NCI-H446 treated with DMSO at 0.1 percent for 48 hours (cell line): ENCODE results near the gene WSCD2.

Source experiments
- DNase-seq: peaks from one replicate; lab custom pipeline; 2025; lab: John Stamatoyannopoulos, UW

WSCD2 gene

DNA sequence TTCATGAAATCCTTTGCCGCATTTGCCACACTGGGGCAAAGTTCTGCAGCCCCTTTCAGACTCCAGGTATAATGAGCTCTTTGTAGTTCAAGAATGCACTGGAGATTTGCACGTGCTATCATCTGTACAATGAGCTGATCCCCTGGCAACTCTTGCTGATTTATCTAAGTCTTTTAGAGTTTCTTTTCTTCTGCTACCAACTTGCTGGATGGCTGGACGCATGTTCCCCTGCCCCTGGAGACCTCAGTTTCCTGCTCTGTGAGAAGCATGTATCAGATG, 106.8 kb downstream of the WSCD2 start:
- no peak for DNase-seq

DNA sequence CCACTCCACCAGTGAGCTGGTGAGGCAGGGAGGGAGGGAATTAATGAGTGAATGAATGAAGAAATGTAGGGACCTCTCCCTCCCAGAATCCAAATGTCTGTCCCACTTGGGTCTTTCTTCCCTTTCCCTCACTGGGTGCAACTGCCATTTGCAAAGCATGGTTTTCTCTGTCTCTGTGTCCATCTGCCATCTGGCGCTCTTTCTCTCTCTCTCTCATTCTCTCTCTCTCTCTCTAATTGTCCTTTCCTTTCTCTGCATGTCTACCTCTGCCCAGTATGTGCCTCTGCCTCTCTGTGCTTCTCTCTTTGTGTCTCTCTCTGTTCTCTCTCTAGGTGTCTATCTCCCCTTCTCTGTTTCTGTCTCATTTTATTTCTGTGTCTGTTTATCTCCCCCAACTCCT, 107.3 kb downstream of the WSCD2 start:
- no peak for DNase-seq

DNA sequence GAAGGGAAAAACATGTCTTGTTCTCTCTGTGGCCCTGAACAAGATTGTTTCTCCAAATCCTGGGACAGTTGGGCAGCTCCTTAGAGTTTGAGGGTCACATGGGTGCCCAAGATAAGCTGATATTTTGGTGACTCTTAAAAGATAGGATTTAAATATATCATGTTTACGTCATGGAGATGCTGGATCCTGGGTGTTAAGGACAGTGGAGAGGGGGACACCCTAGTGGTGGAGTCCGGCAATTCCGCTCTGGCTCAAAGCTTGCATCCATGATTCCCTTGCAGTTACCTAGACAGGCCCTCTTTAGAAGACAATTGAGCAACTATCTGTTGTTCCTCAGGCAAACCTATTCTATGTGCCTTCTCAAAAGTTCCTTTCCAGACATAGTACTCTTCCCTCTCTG, 108.2 kb downstream of the WSCD2 start:
- no peak for DNase-seq

DNA sequence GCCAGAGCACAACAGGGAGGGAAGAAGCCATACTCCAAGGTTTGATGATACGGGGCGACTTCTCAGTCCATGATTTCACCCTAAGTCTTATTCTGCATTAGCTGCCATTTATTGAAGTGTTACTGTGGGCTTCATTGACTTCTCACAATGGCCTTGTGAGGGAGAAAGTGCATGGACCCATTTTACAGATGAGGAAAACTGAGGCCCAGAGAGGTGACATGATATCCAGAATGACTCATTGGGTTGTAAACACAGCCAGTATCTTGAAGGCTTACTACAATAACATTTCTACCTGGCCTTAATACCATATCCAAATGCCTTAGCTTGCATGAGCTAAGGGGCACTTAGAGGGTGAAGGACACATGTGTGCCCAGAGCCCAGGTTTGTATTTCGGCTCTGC, 109.4 kb downstream of the WSCD2 start:
- no peak for DNase-seq

DNA sequence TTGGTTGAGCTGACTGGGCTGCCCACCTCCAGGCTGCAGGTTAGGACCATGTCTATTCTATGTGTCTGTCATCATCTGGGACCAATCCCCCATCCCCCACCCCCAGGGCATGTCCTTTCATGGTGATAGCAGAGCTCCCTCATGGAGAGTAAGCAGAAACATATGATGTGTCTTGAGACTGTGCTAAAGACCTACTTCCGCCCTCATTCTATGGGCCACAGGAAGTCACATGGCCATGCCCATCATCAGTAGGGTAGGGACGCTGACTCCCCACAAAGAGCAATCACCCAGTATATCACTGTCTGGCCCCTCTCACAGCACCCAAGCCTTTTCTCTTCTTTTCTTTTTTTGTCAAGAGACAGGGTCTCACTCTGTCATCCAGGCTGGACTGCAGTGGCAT, 110.3 kb downstream of the WSCD2 start:
- DNase-seq: no peak

DNA sequence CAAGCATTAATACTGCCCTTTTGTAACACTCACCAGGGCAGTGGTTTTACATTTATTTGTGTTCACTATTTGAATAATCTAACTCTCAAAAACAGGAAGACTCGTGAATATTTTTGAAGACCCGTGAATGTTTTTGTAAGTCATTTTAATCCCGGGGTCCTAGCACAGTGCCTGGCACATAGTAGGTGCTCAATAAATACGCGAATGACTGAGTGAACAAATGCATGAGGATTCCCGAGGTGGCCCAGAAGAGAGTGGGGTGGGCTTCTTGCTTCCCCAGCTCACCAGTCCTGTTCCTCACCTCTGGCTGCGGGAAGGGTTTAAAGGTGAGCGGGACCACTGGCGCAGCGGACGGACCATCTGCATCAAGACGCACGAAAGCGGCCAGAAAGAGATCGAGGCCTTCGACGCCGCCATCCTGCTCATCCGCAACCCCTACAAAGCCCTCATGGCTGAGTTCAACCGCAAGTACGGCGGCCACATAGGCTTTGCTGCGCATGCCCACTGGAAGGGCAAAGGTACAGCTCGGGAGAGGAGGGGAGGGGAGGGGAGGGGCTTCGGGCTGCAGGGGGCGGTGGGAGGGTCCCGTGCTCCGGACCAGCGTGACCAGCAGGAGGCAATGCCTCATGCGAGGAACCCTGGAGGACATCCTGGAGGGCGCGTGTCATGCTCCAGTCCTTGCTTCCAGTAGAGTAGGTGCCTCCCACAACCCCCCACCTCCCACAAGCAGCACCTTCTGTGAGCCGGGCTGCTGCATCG, 111.1 kb downstream of the WSCD2 start:
- no peak for DNase-seq

DNA sequence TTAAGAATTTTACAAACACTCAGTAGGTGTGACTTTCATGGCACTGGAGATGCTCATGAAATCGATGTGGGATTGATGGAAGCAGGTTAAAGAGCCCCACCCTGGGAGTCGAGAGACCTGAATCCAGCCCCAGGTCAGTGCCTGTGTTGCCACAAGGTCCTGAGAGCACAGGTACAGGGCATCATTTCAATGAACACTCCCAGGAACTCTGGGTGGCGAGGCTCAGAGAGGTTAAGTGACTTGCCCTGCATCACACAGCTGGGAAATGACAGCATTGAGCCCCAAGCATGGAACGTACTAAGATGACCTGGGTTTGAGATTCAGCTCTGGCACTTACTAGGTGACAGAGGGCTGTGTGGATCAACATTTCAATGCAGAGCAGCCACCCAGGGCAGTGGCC, 111.8 kb downstream of the WSCD2 start:
- DNase-seq: no peak

DNA sequence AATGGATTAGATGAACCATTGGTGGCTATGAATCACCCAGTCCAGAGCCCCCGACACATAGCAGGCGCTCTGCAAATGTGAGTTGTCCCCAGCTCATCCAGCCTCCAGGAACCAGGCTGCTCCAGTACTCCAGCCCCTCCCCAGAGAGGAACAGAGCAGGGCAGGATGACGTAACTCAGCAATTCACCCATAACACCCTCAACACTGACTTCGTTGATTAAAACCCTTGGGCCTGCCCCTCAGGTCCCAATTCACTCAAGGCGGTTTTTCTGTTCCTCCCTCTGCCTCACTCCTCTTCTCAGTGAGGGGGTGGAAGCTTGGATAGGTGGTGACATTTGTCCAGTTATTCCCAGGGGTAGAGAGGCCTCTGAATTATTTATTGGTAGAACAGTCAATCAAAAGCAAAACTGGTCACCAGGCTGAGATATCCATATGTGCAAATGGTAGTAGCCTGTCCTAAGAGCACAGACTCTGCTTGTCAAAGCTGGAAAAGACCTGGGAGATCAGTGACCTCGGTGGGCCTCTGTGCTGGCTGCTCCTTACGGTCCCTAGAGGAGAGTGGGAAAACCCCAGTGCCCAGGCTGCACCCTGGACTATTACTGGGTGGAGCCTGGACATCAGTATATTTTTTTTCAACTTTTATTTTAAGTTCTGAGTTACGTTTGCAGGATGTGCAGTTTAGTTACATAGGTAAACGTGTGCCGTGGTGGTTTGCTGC, 113.1 kb downstream of the WSCD2 start:
- no peak for DNase-seq

DNA sequence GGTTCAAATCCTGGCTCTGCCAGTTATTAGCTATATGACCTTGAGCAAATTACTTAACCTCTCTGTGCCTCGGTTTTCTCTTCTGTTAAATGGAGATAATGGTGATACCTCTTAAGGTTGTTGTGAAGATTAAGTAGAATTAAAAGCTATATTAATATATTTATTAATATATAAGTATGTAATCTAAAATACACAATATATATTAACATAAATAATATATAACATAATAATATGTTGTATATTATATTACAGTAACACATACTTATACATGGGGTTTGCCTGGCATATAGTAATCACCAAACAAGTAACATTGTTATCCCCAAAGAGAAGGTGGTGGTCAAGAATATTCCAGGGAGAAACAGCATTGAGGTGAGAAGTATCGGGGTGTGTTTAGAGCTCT, 118.0 kb downstream of the WSCD2 start:
- no peak for DNase-seq

DNA sequence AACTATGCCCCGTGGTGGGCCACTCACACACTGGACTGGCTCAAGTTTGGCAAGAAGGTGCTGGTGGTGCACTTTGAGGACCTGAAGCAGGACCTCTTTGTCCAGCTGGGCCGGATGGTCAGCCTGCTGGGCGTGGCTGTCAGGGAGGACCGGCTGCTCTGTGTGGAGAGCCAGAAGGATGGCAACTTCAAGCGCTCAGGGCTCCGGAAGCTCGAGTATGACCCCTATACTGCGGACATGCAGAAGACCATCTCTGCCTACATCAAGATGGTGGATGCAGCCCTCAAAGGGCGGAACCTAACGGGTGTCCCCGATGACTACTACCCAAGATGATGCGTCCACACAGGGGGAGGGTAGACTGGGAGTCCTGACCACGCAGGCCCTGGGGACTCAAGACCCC, 118.9 kb downstream of the WSCD2 start:
- no peak for DNase-seq

DNA sequence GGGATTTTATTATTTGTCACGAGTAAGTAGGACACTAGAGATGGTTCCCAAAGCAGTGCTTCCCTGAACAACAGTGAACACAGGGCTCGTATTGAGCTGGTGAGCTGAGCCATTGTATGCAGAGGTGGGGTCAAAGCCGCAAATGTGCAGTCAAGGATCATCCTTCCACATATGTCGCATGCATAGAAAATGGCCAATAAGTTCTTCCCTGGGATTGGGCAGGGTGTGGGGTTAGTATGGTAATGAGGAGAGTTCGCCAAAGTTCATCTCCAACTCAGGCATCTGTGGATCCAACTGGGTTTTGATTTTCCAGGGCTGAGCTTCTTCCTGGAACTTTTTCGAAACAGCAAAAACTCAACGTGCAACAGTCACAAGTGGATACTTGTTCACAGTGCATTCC, 123.4 kb downstream of the WSCD2 start:
- no peak for DNase-seq

DNA sequence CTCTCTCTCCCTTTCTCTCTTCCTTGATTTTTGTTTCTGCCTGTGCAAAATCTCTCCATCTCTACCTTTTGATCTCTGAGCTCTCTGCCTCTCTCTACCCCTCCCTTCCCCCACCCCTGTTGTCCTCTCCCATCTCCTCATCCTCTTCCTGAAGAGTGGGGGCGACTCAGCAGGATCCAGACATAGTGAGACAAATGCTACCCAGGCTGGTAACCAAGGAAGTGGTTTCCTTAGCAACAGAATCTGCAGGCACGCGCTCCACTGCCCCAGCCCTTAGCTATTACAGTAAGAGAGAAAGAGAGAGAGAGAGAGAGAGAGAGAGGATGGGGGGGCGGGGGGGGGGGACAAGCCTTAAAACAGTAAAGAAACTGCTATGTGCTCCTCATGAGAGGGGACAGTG, 124.5 kb downstream of the WSCD2 start:
- DNase-seq: no peak

DNA sequence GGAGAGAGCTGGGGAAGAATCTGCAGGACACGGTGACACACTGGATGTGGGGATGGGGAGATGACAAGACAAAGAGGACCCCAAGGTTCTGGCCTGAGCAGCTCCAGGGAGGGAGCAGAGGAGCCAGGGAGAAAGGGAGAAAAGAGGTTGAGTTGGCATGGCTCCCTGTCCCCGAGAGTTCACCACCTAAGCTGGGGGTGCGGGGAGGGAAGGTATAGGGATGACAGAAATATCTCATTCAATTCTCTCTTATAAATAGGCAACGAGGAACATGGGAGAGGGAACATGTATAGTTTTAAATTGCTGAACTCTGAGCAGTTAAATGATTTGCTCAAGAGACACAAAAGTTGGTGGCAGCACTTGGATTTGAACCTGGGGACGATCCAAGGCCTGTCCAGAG, 124.9 kb downstream of the WSCD2 start:
- DNase-seq: no peak

DNA sequence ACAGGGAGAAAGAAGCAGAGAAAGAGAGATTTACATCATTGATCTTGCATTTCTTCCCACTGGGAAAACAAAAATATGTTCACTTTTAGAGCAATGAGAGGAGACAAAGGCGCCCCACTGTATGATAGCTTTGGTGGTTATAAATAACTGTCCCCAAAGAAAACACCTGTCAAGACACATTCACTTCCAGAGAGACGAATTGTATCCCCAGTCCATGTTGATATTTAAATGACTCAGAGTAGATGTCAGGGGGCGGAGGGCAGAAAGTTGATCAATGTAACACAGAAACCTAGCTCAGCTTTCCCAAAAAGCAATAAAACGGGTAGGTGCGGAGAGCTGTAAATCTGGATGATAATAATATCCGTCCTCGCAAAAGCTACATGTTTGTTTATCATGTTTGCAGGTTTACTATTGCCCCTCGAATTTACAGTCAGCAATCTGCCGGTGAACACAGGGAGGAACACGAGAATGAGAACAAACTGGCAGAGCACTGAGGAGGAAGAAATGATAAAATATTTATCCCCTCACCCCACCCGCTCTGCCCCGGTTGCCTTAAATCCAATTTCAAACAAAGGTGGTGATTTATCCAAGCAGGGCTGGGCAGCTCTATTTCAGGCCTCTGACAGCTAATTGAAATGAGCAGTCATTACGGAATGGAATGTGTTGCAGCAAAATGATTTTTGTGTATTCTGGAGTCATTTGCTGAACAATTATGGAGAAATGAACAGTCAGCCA, 125.6 kb downstream of the WSCD2 start:
- DNase-seq: no peak

DNA sequence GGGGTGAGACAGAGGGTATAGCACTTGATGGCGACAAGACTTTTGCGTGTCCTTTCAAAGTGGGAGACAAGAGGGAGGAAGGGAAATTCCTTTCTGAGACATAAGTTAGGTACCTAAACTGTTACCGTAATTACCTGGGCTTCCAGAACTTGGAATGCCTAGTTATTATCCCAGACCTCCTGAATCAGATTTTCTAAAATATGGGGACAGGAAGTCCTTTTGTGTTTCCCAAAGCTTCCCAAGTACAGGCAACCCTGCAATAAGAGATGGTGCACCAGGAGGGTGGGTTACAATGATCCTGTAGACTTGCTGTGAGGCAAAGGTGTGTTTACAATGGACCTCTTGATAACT, 126.1 kb downstream of the WSCD2 start:
- DNase-seq: no peak

DNA sequence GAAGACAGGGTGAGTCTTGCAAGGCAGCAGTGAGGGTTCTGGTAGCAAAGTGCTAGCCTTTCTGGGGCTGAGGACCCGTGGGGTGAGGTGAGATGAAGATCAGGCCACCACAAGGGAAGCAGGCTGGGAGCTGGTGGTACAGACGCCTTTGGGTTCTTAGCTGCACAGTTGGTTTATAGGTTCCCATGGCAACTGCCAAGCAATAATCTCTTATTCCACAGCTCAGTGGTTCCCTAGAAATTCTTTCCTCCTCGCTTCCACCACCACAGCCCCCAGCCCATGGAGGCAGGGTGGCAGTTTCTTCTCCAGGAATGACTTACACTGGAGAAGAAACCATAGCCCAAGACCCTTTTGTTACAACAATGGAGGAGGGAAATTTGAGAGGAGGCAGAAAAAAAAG, 127.9 kb downstream of the WSCD2 start:
- DNase-seq: no peak

DNA sequence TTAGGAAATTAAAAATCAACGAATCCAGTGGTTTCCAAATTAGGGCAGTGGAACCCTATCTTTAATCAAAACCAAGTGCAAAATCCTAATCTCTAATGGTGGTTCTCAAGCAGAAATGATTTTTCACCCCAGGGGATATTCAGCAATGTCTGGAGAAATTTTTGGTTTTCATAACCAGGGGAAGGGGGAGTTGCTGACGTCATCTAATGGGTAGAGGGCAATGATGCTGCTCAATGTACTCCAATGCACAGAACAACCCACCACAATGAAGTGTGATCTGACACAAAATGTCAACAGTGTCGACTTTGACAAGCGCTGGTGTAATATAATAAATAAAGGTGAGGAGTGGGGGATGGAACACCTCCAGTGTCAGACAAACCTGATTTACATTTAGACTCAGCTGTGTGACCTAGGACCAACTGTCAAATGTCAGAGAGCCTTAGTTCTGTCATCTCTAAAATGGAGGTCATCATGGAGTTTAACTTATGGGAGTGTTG, 128.6 kb downstream of the WSCD2 start:
- no peak for DNase-seq

DNA sequence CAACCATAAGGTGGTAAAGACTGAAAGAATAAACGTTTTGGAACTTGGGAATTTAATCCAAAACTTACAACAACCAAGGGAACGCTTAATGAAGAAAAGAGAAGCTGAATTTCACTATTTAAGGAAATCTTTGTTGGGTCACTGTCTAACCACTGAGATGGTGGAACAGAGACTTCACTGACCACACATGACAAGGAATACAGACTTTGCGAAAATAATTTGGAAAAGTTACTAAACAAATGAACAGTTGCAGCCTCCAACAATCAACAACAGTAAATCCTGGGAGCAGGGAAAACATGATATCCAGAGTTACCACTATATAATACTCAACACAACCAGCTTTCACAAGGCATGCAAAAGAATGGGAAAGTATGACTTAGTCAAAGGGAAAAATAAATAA, 131.0 kb downstream of the WSCD2 start:
- no peak for DNase-seq

DNA sequence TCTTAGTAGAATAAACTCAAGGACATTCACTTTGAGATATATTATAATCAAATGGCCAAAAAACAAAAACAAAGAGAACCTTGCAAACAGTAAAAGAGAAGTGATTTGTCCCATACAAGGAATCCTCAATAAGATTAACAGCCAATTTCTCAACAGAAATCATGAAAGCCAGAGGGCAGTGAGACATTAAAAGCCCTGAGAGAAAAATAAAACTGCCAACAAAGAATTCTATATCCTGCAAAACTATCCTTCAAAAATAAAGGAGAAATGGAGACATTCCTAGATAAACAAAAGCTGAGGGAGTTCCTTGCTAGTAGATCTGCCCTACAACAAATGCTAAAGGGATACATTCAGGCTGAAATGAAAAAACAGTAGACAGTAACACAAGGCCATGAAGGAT, 131.9 kb downstream of the WSCD2 start:
- no peak for DNase-seq

DNA sequence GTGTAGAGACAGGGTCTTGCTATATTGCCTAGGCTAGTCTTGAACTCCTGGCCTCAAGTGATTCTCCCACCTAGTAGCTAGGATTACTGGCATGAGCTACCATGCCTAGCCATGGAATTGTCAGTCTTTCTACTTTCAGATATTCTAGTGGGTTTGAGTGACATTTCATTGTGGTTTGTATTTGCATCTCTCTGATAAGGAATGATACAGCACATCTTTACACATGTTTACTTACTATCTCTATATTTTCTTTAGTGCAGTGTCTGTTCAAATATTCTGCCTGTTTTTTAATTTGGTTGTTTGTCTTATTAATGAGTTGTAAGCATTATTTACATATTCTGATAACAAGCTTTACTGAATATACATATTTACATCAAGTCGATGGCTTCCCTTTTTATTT, 136.4 kb downstream of the WSCD2 start:
- no peak for DNase-seq

DNA sequence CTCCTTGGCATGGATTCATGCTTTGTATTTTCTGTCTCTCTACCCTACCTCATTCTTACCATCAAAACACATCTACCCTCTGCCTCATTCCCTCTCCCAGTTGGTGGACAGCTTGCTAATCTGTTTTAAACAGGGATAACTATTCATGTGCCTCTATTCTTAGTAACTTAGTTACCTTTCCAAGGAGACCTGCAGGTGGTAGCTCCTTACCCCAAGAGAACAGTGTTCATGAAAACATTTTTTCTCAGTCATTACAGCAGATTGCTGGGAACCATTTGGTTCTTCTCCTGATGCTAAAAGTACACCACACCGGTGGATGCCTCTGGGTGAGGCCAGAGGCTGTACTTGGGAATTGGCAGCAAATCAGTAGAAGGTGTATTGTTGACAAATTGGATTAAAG, 137.0 kb downstream of the WSCD2 start:
- DNase-seq: no peak

DNA sequence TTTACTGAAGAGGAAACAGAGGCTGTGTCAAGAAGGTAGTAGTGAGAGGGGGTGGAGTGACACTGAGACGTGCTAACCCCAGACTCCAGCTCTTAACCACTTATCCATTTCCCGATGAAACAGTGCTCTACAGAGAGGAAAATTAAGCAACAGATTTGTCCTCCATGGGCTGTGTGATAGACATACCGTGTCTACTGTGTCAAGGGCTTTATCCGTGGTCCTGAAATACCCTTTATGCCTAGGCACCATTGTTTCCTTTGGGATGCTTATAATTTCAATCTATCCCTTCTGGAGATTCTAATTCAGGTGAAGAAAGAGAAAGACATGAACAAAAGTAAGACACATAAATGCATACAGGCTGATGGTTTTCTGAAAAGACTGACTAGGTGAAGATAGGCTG, 138.4 kb downstream of the WSCD2 start:
- DNase-seq: no peak

DNA sequence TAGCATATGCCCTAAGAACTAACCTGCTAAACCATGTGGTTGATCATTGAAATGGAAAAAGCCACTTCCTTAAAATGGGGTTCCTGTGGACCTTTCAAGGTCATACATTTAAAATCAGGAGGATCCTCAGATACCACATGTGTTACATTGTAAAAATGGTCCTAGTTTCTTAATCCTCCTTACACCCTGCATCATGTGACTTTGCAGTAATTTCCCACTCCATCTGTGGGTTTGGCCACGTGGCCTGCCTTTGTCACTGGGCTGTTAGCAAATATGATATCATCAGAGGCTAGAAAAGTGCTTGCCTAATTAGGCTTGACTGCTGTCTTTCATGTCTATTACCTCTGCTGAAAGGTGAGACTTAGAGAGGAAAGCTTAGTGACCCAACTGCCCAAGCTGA, 139.3 kb downstream of the WSCD2 start:
- DNase-seq: no peak
